DMS 273 (cell line): ENCODE data around the gene ROPN1B.
A peak's percentile ranks its signal among the peaks of the same experiment; 100 is the strongest.

ENCODE experiments used
- DNase-seq: peaks from one replicate; lab custom pipeline; 2025; ENCODE audit not compliant: unreplicated experiment; lab: John Stamatoyannopoulos, UW

Gene ROPN1B

GRCh38 chr3:126003447-126004190, 34.6 kb downstream of the ROPN1B start:
- peak; percentile 82 for DNase-seq

GRCh38 chr3:126004217-126004616, 35.2 kb downstream of the ROPN1B start:
- DNase-seq = no peak

- DNase-seq = no peak
These were observed 35.7 kb downstream of the ROPN1B start for GRCh38 chr3:126004692-126005091.

DNA sequence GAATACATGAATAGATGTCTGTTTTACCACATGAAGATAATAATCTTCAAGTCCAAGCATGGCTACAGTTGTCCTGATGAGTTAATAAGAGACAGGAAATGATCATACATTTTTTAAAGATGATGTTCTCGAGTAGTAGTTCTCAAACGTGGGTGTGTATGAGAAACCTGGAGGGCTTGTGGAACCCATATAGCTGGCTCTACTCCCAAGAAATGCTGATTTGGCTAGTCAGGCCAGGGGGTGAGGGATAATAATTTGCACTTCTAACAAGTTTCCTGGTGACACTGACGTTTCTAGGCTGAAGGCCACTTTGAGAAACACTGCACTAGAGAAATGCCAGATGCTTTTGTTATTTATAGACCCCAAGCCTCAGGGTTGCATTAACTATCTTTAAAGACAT, 37.0 kb downstream of the ROPN1B start:
- DNase-seq = no peak

GRCh38 chr3:126008219-126008618, 39.2 kb downstream of the ROPN1B start:
- DNase-seq = no peak

DNA sequence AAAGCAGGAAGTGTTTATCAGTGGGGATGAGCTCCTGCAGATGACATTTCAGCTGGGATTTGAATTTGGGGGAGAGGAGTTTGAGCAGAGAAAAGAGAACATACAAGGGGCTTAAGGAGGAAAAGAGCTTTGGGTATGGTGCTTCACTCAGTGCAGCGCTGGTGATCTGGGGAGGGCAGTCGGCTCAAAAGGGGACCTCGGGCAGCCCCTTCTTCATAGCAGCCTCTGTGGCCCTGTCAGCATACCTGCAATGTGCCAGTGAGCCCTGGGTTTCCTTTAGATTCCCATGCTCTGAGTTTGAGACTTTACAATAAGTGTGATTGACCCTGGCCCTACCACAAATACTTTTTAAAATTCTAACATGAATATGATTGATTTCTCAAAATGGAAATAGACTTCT, 40.2 kb downstream of the ROPN1B start:
- DNase-seq = no peak

DNA sequence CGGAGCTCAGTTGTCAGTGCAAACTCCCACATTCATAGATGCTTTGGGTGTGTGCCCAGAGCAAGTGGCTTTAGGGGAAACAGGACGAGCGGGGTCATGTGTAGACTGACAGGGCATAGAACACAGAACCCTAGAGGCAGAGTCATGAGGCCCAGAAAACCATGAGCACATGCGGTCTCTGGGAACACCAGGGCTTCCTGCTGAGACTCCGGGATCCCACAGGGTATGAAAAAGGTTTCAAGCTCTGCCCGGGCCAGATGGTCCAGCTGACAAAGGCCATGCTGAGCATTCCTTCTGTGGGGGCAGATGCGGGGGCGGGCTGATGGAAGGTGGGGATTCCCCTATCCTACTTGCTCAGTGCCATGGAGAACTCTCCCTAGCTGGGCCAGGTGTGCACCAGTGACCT, 44.8 kb downstream of the ROPN1B start:
- DNase-seq = peak; percentile 90

DNA sequence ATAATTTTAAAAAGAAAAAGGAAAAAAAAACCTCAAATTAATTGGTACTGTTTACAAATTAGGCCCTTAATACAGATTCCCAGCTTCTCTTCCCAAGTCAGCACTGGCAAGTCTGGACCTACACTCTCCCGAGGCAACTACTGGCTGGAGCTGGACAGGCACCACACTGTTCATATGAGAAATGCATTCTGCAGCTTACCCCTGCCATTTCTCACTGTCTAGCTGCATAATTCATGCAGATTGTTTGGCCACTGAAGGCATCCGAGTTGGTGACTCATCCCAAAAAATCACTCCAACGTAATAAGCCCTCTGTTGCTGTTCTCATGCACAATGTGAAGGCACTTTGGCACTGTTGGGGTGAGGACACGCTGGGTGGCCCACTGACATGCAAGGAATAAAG, 45.3 kb downstream of the ROPN1B start:
- peak; percentile 46 for DNase-seq

GRCh38 chr3:126015075-126015474, 46.1 kb downstream of the ROPN1B start:
- no peak for DNase-seq

DNA sequence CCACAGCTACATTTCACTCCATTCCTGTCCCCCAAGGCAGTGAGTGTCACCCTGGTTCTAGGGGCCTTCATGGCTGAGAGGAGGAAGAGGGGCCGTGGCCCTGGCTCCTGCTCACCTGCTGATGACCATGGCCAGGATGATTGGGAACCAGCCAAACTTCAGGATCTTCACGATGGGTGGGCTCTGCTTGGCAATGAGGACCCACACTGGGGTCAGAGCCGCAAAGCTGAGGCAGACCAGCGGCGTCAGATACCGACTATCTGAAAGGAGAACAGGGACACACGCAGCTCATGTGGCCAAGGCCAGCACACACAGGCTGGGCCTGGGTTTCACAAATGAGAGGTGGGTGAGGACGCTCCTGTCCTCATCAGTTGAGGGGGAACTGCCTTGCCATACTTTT, 47.6 kb downstream of the ROPN1B start:
- no peak for DNase-seq

DNA sequence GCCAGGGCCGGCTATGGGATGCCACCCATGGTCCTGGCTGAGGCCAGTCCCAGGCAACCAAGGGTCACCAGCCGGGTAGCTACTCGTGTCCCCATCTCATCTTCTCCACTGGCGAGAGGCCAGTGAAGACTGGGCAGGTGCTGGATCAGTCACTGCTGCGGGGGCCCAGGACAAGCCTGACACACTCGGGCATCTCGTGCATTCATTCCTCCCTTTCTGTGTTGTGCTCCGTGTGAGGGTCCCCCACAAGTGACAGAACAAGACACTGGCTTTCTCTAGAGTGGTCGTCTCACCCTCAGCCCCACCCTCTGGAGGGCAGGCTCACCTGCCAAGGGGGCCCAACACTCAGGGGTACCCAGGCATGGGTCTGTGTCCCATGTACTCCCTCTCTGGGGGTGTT, 48.4 kb downstream of the ROPN1B start:
- DNase-seq = no peak

- no peak for DNase-seq
These were observed 49.6 kb downstream of the ROPN1B start for GRCh38 chr3:126018545-126018944.

DNA sequence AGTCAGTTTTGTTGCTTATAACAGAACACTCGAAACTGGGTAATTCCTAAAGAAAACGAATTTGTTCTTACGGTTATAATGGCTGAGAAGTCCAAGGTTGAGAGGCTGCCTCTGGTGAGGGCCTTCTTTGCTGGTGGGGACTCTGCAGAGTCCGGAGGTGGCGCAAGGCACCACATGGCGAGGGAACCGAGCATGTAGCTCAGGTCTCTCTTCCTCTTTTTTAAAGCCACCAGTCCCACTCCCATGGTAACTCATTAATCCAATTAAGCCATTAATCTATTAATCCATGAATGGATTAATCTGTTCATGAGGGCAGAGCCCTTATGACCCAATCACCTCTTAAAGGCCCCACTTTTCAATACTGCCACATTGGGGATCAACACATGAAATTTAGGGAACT, 50.0 kb downstream of the ROPN1B start:
- DNase-seq = no peak

DNA sequence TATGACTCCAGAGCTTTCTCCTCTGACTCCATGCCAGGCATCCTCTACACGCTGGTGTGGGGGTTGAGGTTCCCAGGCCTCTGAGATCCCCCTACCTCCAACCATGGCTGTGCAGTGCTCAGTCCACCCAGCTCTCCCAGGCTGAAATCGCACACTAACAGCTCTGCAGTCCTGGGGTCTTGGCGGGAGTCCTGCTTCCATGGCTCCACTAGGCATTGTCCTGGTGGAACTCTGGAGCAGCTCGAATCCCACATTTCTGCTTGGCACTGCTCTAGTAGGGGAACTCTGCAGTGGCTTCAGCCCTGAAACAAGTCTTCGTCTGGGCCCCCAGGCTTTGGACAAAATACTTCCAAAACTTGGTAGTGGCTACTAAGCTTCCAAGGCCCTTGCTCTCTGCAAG, 50.7 kb downstream of the ROPN1B start:
- no peak for DNase-seq

GRCh38 chr3:126021224-126021623, 52.2 kb downstream of the ROPN1B start:
- no peak for DNase-seq

DNA sequence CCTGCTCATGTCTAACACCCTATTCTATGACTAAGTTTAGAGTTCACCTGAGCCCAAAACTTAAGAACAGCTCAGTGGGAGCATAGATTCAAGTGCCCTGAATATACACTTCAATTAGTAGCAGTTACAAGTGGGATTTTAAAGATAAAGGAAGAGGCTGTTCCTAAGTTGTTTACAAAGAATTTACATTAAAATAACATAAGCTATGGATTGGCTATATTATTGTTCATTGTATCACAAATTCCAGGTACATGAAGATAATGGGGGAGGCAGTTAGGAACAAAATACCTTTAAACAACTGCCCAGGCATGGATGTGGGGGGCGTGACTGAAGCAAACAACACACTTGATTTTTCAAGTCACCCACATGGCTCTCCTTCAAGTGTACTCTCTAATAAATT, 52.7 kb downstream of the ROPN1B start:
- no peak for DNase-seq

DNA sequence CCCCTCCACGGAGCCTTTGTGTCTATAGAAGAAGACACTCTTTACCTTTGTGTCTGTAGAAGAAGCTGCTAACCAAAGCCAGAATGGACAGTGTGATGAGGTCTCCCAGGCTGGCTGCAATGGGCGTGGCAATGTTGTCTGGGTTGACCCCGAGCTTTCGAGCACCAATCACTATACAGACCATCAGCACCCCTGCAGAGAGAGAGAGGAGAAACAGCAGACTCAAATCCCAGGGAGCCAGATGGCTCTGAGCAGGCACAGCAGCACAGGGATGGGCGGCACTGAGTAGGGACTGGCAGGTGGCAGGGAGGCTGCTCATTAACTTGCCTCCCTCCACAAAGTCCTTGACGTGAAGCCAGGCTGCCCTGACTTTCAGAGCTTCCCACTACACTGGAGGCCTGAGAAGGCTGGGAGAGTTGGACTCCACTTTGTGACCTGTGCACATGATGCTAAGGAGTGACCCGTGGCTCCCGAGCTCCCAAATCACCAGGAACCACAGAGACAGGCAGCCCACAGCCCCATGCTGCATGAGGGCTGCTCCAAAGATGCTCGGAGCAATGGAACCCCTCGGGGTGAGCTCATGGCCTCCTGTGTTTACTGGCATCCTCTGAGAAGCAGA, 53.9 kb downstream of the ROPN1B start:
- peak; percentile 96 for DNase-seq

DNA sequence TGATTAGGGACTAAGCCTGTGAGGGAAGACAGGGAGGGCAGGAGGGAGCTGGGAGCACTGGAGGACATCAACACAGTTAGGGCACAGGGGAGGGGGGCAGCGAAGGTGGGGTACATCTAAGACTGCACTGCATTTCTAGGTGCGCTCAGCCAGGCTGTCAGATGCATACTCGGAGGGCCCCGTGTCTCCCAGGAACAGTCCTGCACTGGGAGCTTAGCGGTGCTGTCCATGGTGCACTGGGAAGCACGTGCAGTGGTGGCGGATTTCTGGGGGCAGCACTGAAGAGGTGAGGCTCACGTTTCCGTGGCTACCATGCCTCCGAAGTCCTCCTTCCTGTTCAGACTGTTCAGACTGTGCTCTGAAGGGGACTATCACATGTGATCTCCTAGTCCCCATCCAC, 54.4 kb downstream of the ROPN1B start:
- DNase-seq = peak; percentile 50

DNA sequence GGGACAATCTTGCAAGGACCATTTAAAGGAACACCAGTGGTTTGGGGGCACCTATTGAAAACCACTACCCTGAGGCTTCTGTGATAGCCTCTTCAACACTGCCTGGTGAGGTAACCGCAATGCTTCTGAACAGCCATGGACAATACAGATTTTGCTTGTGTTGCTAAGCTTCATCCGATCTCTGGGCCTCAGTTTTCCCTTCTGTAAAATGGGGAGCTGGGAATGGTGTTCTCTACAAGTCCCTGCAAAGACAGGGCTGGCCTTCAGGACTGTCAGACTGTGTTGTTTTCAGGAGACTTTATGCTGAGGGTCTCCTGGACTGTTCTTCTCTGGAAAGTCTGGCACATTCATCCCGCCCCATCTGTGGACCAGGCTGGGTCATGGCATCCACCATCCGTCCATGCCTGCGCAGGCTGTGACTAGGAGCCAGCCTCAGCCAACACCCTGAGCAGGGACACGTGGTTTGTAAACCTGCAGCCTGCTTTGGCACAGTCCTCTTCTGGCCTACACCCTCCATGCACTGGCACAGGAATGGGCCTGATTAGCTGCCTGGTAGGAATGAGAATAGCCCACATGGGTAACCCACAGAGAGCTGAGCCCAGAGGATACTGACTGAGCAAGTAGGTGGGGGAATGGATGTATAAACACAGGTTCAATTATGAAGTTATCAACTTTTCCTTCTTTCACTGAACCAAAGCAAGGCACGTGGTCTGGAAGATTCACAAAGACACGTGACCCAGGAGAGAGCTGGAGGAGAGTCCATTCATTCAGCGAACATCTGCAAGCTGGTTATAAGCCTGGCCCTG, 55.3 kb downstream of the ROPN1B start:
- no peak for DNase-seq

GRCh38 chr3:126025116-126025729, 56.2 kb downstream of the ROPN1B start:
- no peak for DNase-seq

GRCh38 chr3:126025862-126026261, 56.9 kb downstream of the ROPN1B start:
- no peak for DNase-seq
